Common myeloid progenitor, CD34-positive (primary cell): ENCODE measurements around the gene RPL36.

Source experiments
- CTCF ChIA-PET: fragments of 350-600 bp; sonication (Branson Sonifier 250); formaldehyde crosslinking; loops from one replicate; lab custom pipeline; 2021; ENCODE audit warnings: antibody characterized with exemption; lab: Charles Lee
- POLR2A ChIA-PET: fragments of 350-600 bp; sonication (Branson Sonifier 250); formaldehyde crosslinking; loops from one replicate; lab custom pipeline; 2021; ENCODE audit warnings: antibody characterized with exemption; lab: Charles Lee
- DNase-seq, 3 donors: peaks; one replicate each; pipeline versions ENCODE4 v3.0.0 to v3.0.0-alpha.2; 2013
- H3K27ac ChIP-seq, 2 experiments: 1 replicate in 1 of 2; 2 replicates in 1 of 2; pipeline ENCODE4 v1.7.0; 2013; ENCODE audit warnings: inconsistent platforms in 2 of 2, low read length in 2 of 2, mild to moderate bottlenecking in 2 of 2, low read depth in 1 of 2, moderate library complexity in 1 of 2; ENCODE audit not compliant: severe bottlenecking in 2 of 2, insufficient read depth in 1 of 2, poor library complexity in 1 of 2
- H3K27me3 ChIP-seq, 5 experiments: replicated peaks in 2 of 5; 1 replicate in 3 of 5; 2 replicates in 2 of 5; pipeline versions ENCODE4 v1.6.1 to v1.7.0; 2013; ENCODE audit warnings: low read length in 4 of 5, mild to moderate bottlenecking in 2 of 5, moderate library complexity in 2 of 5, inconsistent platforms in 1 of 5; ENCODE audit not compliant: insufficient read depth in 5 of 5, control insufficient read depth in 4 of 5
- H3K36me3 ChIP-seq, 4 experiments: 1 replicate in 2 of 4; 2 replicates in 2 of 4; pipeline versions ENCODE4 v1.6.1 to v1.7.0; 2013; ENCODE audit warnings: low read length in 3 of 4, control low read depth in 1 of 4, mild to moderate bottlenecking in 1 of 4; ENCODE audit not compliant: control insufficient read depth in 4 of 4, insufficient read depth in 4 of 4
- H3K4me1 ChIP-seq, 4 experiments: 1 replicate in 3 of 4; 2 replicates in 1 of 4; pipeline versions ENCODE4 v1.6.1 to v1.7.1; 2013; ENCODE audit warnings: low read length in 3 of 4, mild to moderate bottlenecking in 3 of 4, control low read depth in 1 of 4, inconsistent platforms in 1 of 4, moderate library complexity in 1 of 4; ENCODE audit not compliant: control insufficient read depth in 4 of 4, insufficient read depth in 4 of 4; ENCODE audit errors: control extremely low read depth in 1 of 4
- H3K4me3 ChIP-seq, 7 experiments: 1 replicate in 4 of 7; 2 replicates in 3 of 7; pipeline versions ENCODE4 v1.5.1 to v1.7.0; 2013; ENCODE audit warnings: mild to moderate bottlenecking in 7 of 7, low read length in 6 of 7, moderate library complexity in 6 of 7, inconsistent platforms in 2 of 7, low read depth in 2 of 7, control low read depth in 1 of 7; ENCODE audit not compliant: insufficient read depth in 4 of 7, control insufficient read depth in 1 of 7; ENCODE audit errors: extremely low read depth in 1 of 7
- H3K9me3 ChIP-seq, 5 experiments: 1 replicate in 4 of 5; 2 replicates in 1 of 5; pipeline versions ENCODE4 v1.6.1 to v1.7.1; 2013; ENCODE audit warnings: low read length in 4 of 5, mild to moderate bottlenecking in 2 of 5, inconsistent platforms in 1 of 5, low read depth in 1 of 5, moderate library complexity in 1 of 5; ENCODE audit not compliant: control insufficient read depth in 4 of 5, insufficient read depth in 2 of 5; ENCODE audit errors: control extremely low read depth in 1 of 5
- WGBS: methylation state at CpG from one replicate; pipeline ENCODE4 v1.1.5; 2013; ENCODE audit not compliant: insufficient coverage; 5-methylcytosine and 5-hydroxymethylcytosine counted together

RPL36 gene

GRCh38 chr19:5646703-5647102, 43.4 kb upstream of the RPL36 start:
- no peaks in the 10 kb centered on the region for H3K9me3 ChIP-seq
- ChIA-PET CTCF (interaction anchor here (0.8 kb wide), 1 partner anchor 20 kb away, joined by 3 read pairs; no protein-coding TSS in a partner anchor), POLR2A (interaction anchor here (0.6 kb wide), 1 partner anchor 63 kb away, joined by 3 read pairs; no protein-coding TSS in a partner anchor)
- H3K4me1 ChIP-seq, result no peaks in the 10 kb centered on the region
- H3K36me3 ChIP-seq, result peaks cover 47 to 88% (median 68%) of the 10 kb centered on the region in 4 experiments
- H3K4me3 ChIP-seq, result no peak overlapping the region
- H3K27ac ChIP-seq, result no peak overlapping the region
- no peak for DNase-seq
- WGBS, result 91% methylated on average over 4 of the region's 4 CpGs
- no peaks in the 10 kb centered on the region for H3K27me3 ChIP-seq

DNA sequence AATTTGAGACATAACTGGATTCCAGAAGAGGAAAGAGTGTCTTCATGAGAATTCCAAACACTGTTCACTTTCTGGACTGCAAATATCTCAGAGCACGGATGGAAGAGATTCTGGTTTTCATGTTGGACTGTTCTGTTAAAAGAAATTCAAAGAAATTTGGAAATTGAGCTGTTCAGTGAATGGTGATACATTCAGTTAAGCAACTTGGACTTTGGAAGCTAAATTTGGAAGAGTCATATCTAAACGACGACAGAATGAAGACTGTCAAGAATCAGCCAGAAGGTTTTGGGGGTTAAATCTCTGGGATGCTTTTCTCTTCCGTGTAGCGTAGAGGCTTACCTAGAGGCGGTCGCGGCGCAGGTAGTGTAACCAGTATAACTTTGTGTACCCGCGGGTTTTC, 41.6 kb upstream of the RPL36 start:
- no peaks in the 10 kb centered on the region for H3K27me3 ChIP-seq
- H3K4me1 ChIP-seq, result no peaks in the 10 kb centered on the region
- H3K4me3 ChIP-seq, result no peak overlapping the region
- WGBS, result 100% methylated on average over 3 of the region's 11 CpGs
- ChIA-PET CTCF (no interaction called here), POLR2A (no interaction called here)
- no peak for DNase-seq
- H3K9me3 ChIP-seq, result no peaks in the 10 kb centered on the region
- H3K36me3 ChIP-seq, result peaks cover 43 to 89% (median 70%) of the 10 kb centered on the region in 4 experiments
- no peak overlapping the region for H3K27ac ChIP-seq

- Histone ChIP-seq H3K27me3 (no peaks in the 10 kb centered on the region), H3K4me1 (no peaks in the 10 kb centered on the region), H3K4me3 (no peak overlapping the region), H3K36me3 (peaks cover 23 to 89% (median 70%) of the 10 kb centered on the region in 4 experiments), H3K27ac (peak overlapping the region in 1 of 2 experiments; percentile 0), H3K9me3 (no peaks in the 10 kb centered on the region)
- ChIA-PET CTCF (interaction anchor here (1.1 to 1.5 kb wide), 2 partner anchors 13 to 30 kb away, joined by 3 read pairs; no protein-coding TSS in a partner anchor), POLR2A (no interaction called here)
- DNase-seq, result no peak
- WGBS, result 98% methylated on average over 5 of the region's 5 CpGs
These were observed 38.7 kb upstream of the RPL36 start for GRCh38 chr19:5651361-5651760.

DNA sequence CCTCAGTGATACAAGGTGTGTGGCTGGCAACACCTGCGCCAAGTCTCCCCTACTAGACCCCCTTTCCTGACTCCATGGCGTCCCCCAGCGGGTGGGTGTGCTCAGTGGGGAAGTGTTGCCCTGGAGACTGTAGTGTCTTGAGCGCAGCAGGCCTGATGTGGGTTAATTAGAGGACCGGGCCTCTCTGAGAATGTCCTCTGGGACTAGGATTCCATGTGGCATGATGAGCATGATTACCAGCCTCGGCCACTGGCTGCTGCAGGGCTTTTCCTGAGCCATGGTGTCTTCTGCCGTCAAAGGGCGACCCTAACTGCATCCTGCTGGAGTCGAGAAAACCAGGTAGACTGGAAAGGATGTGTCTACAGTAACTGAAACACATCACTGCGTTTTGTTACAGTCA, 37.8 kb upstream of the RPL36 start:
- no peak for DNase-seq
- Histone ChIP-seq H3K4me3 (no peak overlapping the region), H3K4me1 (no peaks in the 10 kb centered on the region), H3K27me3 (no peaks in the 10 kb centered on the region), H3K27ac (no peak overlapping the region), H3K9me3 (no peaks in the 10 kb centered on the region), H3K36me3 (peaks cover 24 to 89% (median 67%) of the 10 kb centered on the region in 4 experiments)
- POLR2A ChIA-PET, result no interaction called here
- 98% methylated on average over 10 of the region's 10 CpGs for WGBS
- CTCF ChIA-PET, result no interaction called here

- Histone ChIP-seq H3K27ac (no peak overlapping the region), H3K4me3 (no peak overlapping the region), H3K9me3 (no peaks in the 10 kb centered on the region), H3K4me1 (no peaks in the 10 kb centered on the region), H3K36me3 (peaks cover 26 to 89% (median 64%) of the 10 kb centered on the region in 4 experiments), H3K27me3 (no peaks in the 10 kb centered on the region)
- CTCF ChIA-PET, result interaction anchor here (0.8 to 1.7 kb wide), 2 partner anchors 16 to 34 kb away, joined by 3 read pairs; no protein-coding TSS in a partner anchor
- DNase-seq, result no peak
- POLR2A ChIA-PET, result interaction anchor here (1.0 kb wide), 1 partner anchor 20 kb away, joined by 4 read pairs; no protein-coding TSS in a partner anchor
- WGBS, result 92% methylated on average over 4 of the region's 5 CpGs
These were observed 35.2 kb upstream of the RPL36 start for GRCh38 chr19:5654931-5655330.

- Histone ChIP-seq H3K27me3 (no peaks in the 10 kb centered on the region), H3K4me1 (no peaks in the 10 kb centered on the region), H3K36me3 (peaks cover 29 to 90% (median 65%) of the 10 kb centered on the region in 4 experiments), H3K4me3 (no peak overlapping the region), H3K27ac (no peak overlapping the region), H3K9me3 (no peaks in the 10 kb centered on the region)
- CTCF ChIA-PET, result interaction anchor here (1.7 kb wide), 1 partner anchor 15 kb away, joined by 3 read pairs; no protein-coding TSS in a partner anchor
- POLR2A ChIA-PET, result no interaction called here
- DNase-seq, result no peak
- no CpG with 5 or more reads among the region's 5 CpGs for WGBS
These were observed 34.7 kb upstream of the RPL36 start for GRCh38 chr19:5655412-5655811.

- WGBS, result 98% methylated on average over 39 of the region's 42 CpGs
- peaks cover 38 to 85% (median 60%) of the 10 kb centered on the region in 4 experiments for H3K36me3 ChIP-seq
- CTCF ChIA-PET, result no interaction called here
These were observed 28.6 kb upstream of the RPL36 start for GRCh38 chr19:5661483-5661882.

More at GRCh38 chr19:5661483-5661882, 28.6 kb upstream of the RPL36 start:
- no peaks in the 10 kb centered on the region for H3K9me3 ChIP-seq
- H3K27me3 ChIP-seq, result no peaks in the 10 kb centered on the region
- H3K4me1 ChIP-seq, result no peaks in the 10 kb centered on the region
- no peak for DNase-seq
- H3K4me3 ChIP-seq, result no peak overlapping the region
- no peak overlapping the region for H3K27ac ChIP-seq
- POLR2A ChIA-PET, result interaction anchor here (0.9 kb wide), 1 partner anchor 10 kb away, joined by 3 read pairs; no protein-coding TSS in a partner anchor
